ENCODE measurements around the gene ALG8. TPM values are rescaled to one million over a fixed set of nuclear protein-coding genes. Genes with fewer than 3 reads are reported as not detected.

The ALG8 gene
- total RNA-seq, 1 donor from 2014 or later = 20.9 TPM

GRCh38 chr11:78160557-78160956 lies 21.1 kb upstream of the ALG8 start:
- no peak for DNase-seq (ENCODE audit: low read depth in 2 of 2)

GRCh38 chr11:78158987-78159652 lies 19.7 kb upstream of the ALG8 start:
- DNase-seq (ENCODE audit: low read depth in 2 of 2) = no peak

- no peak for DNase-seq (ENCODE audit: low read depth in 2 of 2)
These were observed 16.9 kb upstream of the ALG8 start for GRCh38 chr11:78156127-78156844.

GRCh38 chr11:78151804-78152203 lies 12.4 kb upstream of the ALG8 start:
- no peak for DNase-seq (ENCODE audit: low read depth in 2 of 2)

- DNase-seq (ENCODE audit: low read depth in 2 of 2) = no peak
These were observed 11.3 kb upstream of the ALG8 start for GRCh38 chr11:78150754-78151153.

GRCh38 chr11:78150346-78150745 lies 10.9 kb upstream of the ALG8 start:
- DNase-seq (ENCODE audit: low read depth in 2 of 2) = no peak

- peak in 1 of 2 donors; percentile 77 for DNase-seq (ENCODE audit: low read depth in 2 of 2)
These were observed 10.2 kb upstream of the ALG8 start for GRCh38 chr11:78149646-78150045.

GRCh38 chr11:78147807-78148206 lies 8.4 kb upstream of the ALG8 start:
- DNase-seq (ENCODE audit: low read depth in 2 of 2) = no peak

- no peak for DNase-seq (ENCODE audit: low read depth in 2 of 2)
These were observed 6.1 kb upstream of the ALG8 start for GRCh38 chr11:78145511-78146025.

- no peak for DNase-seq (ENCODE audit: low read depth in 2 of 2)
These were observed 1.1 kb upstream of the ALG8 start for GRCh38 chr11:78140392-78141077.

- DNase-seq (ENCODE audit: low read depth in 2 of 2) = peak in 1 of 2 donors; percentile 38
These were observed 568 bp downstream of the ALG8 start for GRCh38 chr11:78138694-78139421.

- no peak for DNase-seq (ENCODE audit: low read depth in 2 of 2)
These were observed 1.1 kb downstream of the ALG8 start for GRCh38 chr11:78138291-78138690.

- no peak for DNase-seq (ENCODE audit: low read depth in 2 of 2)
These were observed 7.0 kb downstream of the ALG8 start for GRCh38 chr11:78132475-78132874.

GRCh38 chr11:78131956-78132355 lies 7.5 kb downstream of the ALG8 start:
- DNase-seq (ENCODE audit: low read depth in 2 of 2) = no peak

- DNase-seq (ENCODE audit: low read depth in 2 of 2) = no peak
These were observed 12.0 kb downstream of the ALG8 start for GRCh38 chr11:78127403-78127802.

GRCh38 chr11:78112582-78113275 lies 26.7 kb downstream of the ALG8 start:
- DNase-seq (ENCODE audit: low read depth in 2 of 2) = no peak

GRCh38 chr11:78111298-78111697 lies 28.1 kb downstream of the ALG8 start:
- no peak for DNase-seq (ENCODE audit: low read depth in 2 of 2)

GRCh38 chr11:78110830-78111229 lies 28.6 kb downstream of the ALG8 start:
- DNase-seq (ENCODE audit: low read depth in 2 of 2) = no peak

GRCh38 chr11:78110351-78110750 lies 29.1 kb downstream of the ALG8 start:
- no peak for DNase-seq (ENCODE audit: low read depth in 2 of 2)

GRCh38 chr11:78109081-78110015 lies 30.1 kb downstream of the ALG8 start:
- no peak for DNase-seq (ENCODE audit: low read depth in 2 of 2)
